DOHH2 (cell line): Measurements from ENCODE around the gene NKX2-4.
"Not testable (repeated sequence)": the region's sequence is repeated elsewhere in the genome, so short reads cannot be mapped to it uniquely, and the experiment has no call there.

Source experiments
- H3F3A ChIP-seq: fragments of 200-600 bp; sonication (generic), shearing (Covaris generic); 2 replicates; pipeline ENCODE4 v1.6.0; 2016; ENCODE audit warnings: antibody characterized with exemption, mild to moderate bottlenecking; ENCODE audit not compliant: control insufficient read depth, insufficient read depth
- H3K27ac ChIP-seq: fragments of 200-600 bp; sonication (generic); 2 replicates; pipeline ENCODE4 v1.5.1; 2014; ENCODE audit warnings: low read depth, mild to moderate bottlenecking, low read length, moderate library complexity
- H3K27me3 ChIP-seq: fragments of 200-600 bp; sonication (generic); 2 replicates; pipeline ENCODE4 v1.6.1; 2014; ENCODE audit warnings: mild to moderate bottlenecking, low read length, mixed read lengths; ENCODE audit not compliant: control insufficient read depth
- H3K36me3 ChIP-seq: fragments of 200-600 bp; sonication (generic); 2 replicates; pipeline ENCODE4 v1.6.1; 2014; ENCODE audit warnings: mild to moderate bottlenecking, low read length, moderate library complexity, mixed read lengths; ENCODE audit not compliant: control insufficient read depth
- H3K4me1 ChIP-seq: fragments of 200-600 bp; sonication (generic); 2 replicates; pipeline ENCODE4 v1.6.1; 2014; ENCODE audit warnings: mild to moderate bottlenecking, low read length, mixed read lengths; ENCODE audit not compliant: control insufficient read depth
- H3K4me2 ChIP-seq: fragments of 200-600 bp; sonication (generic); 2 replicates; pipeline ENCODE4 v1.6.0; 2014; ENCODE audit warnings: mild to moderate bottlenecking, low read length, moderate library complexity
- H3K4me3 ChIP-seq: fragments of 200-600 bp; sonication (generic); 2 replicates; pipeline ENCODE4 v1.5.1; 2014; ENCODE audit warnings: mild to moderate bottlenecking, low read length, mixed read lengths
- H3K79me2 ChIP-seq: fragments of 200-600 bp; sonication (generic); 2 replicates; pipeline ENCODE4 v1.6.1; 2014; ENCODE audit warnings: mild to moderate bottlenecking, low read length, mixed read lengths; ENCODE audit not compliant: control insufficient read depth
- H3K9me2 ChIP-seq: fragments of 200-600 bp; sonication (generic); replicated peaks from 2 replicates; pipeline ENCODE4 v1.6.1; 2014; ENCODE audit warnings: mild to moderate bottlenecking, low read length, mixed read lengths; ENCODE audit not compliant: control insufficient read depth
- H3K9me3 ChIP-seq: fragments of 200-600 bp; sonication (generic); 2 replicates; pipeline ENCODE4 v1.6.1; 2014; ENCODE audit warnings: antibody characterized with exemption, low read length, mixed read lengths; ENCODE audit not compliant: control insufficient read depth, insufficient read depth
- H4K20me1 ChIP-seq: fragments of 200-600 bp; sonication (generic); 2 replicates; pipeline ENCODE4 v1.6.0; 2014; ENCODE audit warnings: low read depth, mild to moderate bottlenecking, antibody characterized with exemption, low read length, moderate library complexity; ENCODE audit not compliant: control insufficient read depth, insufficient read depth
- EZH2phosphoT487 ChIP-seq: fragments of 200-600 bp; sonication (generic); IDR thresholded peaks from 2 replicates; pipeline ENCODE4 v1.6.1; 2017; ENCODE audit warnings: borderline replicate concordance, mild to moderate bottlenecking, antibody characterized with exemption, low read length, moderate library complexity, mixed read lengths
- TF ChIP-seq, protein P1 (sequence below): fragments of 200-600 bp; sonication (generic); IDR thresholded peaks from one replicate; pipeline ENCODE4 v1.5.1; 2014; ENCODE audit warnings: antibody characterized with exemption, mild to moderate bottlenecking, low read depth, low read length; ENCODE audit not compliant: poor library complexity, severe bottlenecking

Gene NKX2-4

DNA sequence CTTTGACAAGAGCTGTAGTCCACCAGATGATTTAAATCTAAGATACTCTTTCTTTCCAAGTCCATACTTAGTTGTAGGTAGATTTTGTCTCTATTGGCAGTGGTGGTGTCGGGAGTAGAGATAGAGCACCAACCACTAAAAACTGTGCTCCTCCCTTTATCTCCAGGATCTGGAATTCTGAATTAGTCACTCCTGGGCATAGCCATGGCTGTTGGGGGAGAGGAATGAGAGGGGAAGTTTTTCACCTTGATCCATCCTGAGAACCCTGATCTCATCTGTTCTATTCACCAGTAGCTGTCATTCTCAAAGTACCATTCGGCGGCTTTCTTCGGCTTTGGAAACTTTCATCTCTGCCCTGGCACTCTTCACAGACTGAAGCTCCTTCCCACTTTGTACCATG, 35.6 kb upstream of the NKX2-4 start:
- Histone ChIP-seq H3K4me2 (no peak overlapping the region), H3K4me1 (no peaks in the 10 kb centered on the region), H4K20me1 (no peaks in the 10 kb centered on the region), H3K79me2 (no peaks in the 10 kb centered on the region), H3K9me2 (no peaks in the 10 kb centered on the region), H3K27me3 (peaks cover 6% of the 10 kb centered on the region; the same call in 1 of the 2 replicates), H3K4me3 (no peak overlapping the region), H3K36me3 (no peaks in the 10 kb centered on the region), H3K27ac (no peak overlapping the region), H3K9me3 (no peaks in the 10 kb centered on the region), H3F3A (no peaks in the 10 kb centered on the region)
- TF ChIP-seq, protein P1, sequence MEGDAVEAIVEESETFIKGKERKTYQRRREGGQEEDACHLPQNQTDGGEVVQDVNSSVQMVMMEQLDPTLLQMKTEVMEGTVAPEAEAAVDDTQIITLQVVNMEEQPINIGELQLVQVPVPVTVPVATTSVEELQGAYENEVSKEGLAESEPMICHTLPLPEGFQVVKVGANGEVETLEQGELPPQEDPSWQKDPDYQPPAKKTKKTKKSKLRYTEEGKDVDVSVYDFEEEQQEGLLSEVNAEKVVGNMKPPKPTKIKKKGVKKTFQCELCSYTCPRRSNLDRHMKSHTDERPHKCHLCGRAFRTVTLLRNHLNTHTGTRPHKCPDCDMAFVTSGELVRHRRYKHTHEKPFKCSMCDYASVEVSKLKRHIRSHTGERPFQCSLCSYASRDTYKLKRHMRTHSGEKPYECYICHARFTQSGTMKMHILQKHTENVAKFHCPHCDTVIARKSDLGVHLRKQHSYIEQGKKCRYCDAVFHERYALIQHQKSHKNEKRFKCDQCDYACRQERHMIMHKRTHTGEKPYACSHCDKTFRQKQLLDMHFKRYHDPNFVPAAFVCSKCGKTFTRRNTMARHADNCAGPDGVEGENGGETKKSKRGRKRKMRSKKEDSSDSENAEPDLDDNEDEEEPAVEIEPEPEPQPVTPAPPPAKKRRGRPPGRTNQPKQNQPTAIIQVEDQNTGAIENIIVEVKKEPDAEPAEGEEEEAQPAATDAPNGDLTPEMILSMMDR, result no peak
- no peak for TF ChIP-seq EZH2phosphoT487

DNA sequence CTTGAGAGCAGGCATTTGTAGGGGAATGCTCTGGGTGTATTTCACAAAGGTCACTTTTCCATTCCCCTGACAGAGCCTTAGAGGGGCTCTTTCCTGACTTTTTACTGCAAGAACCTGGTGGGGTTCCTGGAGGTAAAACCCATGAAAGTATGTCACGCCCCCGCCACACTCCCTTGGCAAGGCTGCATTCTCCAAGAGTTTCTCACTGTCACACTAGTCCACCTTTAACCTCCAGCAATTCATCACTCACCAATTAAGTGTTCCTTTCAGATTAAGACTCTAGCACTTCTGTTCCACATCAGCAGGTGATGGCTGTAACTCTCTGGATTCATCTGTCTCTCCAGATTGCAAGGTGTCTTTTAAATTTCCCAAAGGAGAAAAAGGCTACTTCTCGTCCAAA, 32.7 kb upstream of the NKX2-4 start:
- Histone ChIP-seq H3K4me3 (no peak overlapping the region), H3K27ac (no peak overlapping the region), H3K9me3 (no peaks in the 10 kb centered on the region; the same call in 1 of the 2 replicates), H3F3A (no peaks in the 10 kb centered on the region), H3K4me2 (no peak overlapping the region), H3K79me2 (no peaks in the 10 kb centered on the region), H3K4me1 (no peaks in the 10 kb centered on the region), H3K27me3 (peaks cover 6% of the 10 kb centered on the region; the same call in 1 of the 2 replicates), H3K36me3 (no peaks in the 10 kb centered on the region), H3K9me2 (no peaks in the 10 kb centered on the region), H4K20me1 (no peaks in the 10 kb centered on the region)
- TF ChIP-seq, protein P1, result no peak
- TF ChIP-seq EZH2phosphoT487, result no peak

DNA sequence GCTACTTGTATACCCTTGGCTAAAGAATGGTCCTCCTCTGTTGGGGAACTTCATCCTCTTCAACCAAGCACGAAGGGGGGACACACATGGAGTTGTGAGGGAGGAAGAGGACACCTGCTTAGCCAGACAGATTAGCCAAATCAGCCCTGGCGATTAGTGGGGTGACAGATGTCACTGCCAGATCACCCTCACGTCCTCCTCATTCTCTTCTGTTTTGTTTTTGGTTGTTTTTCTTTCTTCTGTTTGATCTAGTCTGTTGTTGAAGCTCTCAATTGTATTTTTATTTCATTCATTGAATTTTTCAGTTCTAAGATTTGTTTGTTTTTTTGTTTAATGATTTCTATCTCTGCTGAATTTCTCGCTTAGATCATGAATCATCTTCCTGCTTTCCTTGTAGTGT, 27.5 kb upstream of the NKX2-4 start:
- Histone ChIP-seq H3K27me3 (no peaks in the 10 kb centered on the region; the same call in 1 of the 2 replicates), H3K36me3 (no peaks in the 10 kb centered on the region), H4K20me1 (no peaks in the 10 kb centered on the region), H3K79me2 (no peaks in the 10 kb centered on the region), H3K4me2 (no peak overlapping the region), H3K9me3 (peaks cover 4% of the 10 kb centered on the region; the same call in 1 of the 2 replicates), H3F3A (no peaks in the 10 kb centered on the region), H3K4me3 (no peak overlapping the region), H3K4me1 (no peaks in the 10 kb centered on the region), H3K27ac (no peak overlapping the region), H3K9me2 (no peaks in the 10 kb centered on the region)
- TF ChIP-seq, protein P1, result no peak
- no peak for TF ChIP-seq EZH2phosphoT487

DNA sequence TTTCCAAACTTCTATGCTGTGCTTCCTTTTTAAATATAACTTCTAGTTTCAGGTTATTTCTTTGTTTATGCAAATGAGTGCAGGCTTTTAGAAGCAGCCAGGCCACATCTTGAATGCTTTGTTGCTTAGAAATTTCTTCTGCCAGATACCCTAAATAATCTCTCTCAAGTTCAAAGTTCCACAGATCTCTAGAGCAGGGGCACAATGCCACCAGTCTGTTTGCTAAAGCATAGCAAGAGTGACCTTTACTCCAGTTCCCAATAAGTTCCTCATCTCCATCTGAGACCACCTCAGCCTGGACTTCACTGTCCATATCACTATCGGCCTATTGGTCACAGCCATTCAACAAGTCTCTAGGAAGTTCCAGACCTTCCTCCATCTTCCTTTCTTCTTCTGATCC, 26.4 kb upstream of the NKX2-4 start:
- not testable (repeated sequence) for H4K20me1 ChIP-seq, H3K4me3 ChIP-seq, H3K4me2 ChIP-seq, H3K9me2 ChIP-seq, H3F3A ChIP-seq, H3K27me3 ChIP-seq, H3K9me3 ChIP-seq, H3K36me3 ChIP-seq, H3K4me1 ChIP-seq, H3K79me2 ChIP-seq, H3K27ac ChIP-seq
